ENCODE measurements around the gene EMCN. TPM values are rescaled to one million over a fixed set of nuclear protein-coding genes. Genes with fewer than 3 reads are reported as not detected.
"Not testable (repeated sequence)": the region's sequence is repeated elsewhere in the genome, so short reads cannot be mapped to it uniquely, and the experiment has no call there.

Gene EMCN
- polyA plus RNA-seq, 2 of the 4 experiments (the other 2 are of a cell fraction), result not detected

DNA sequence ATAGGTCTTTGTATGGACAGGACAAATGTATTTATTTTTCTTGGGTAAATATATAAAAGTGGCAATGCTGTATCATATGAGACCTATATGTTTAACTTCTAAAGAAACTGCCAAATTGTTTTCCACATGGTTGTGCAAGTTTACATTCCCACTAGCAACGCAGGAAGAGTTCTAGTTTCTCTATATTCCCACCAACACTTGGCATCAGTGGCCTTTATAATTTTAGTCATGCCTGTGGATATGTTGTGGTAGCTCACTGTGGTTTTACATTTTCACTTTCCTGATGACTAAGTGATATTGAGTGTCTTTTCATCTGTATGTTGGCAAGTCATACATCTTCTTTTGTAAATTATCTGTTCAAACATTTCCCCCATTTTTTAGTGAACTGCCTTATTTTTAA is 126.0 kb downstream of the EMCN start (continued):
- TF ChIP-seq BCL3 (IDR thresholded peaks at IDR 0.05), result no peak

- ATAC-seq, result no peak
- DNase-seq (ENCODE audit: low read depth in 1 of 2, low spot score in 1 of 2), result no peak
- H3K27ac ChIP-seq, result no peak overlapping the region
- H3K4me3 ChIP-seq, result no peak overlapping the region
- H3K9me3 ChIP-seq, result no peaks in the 10 kb centered on the region
- H3K4me2 ChIP-seq, result no peak overlapping the region
- H3K4me1 ChIP-seq, result no peaks in the 10 kb centered on the region
- WGBS (ENCODE audit: missing lambda C conversion rate), result 65% methylated on average over 1 of the region's 1 CpG
- ChIA-PET CTCF (no interaction called here), POLR2A (no interaction called here)
- FAIRE-seq, result no peak
- TF ChIP-seq FOSB (CRISPR knock-in tag; IDR thresholded peaks at IDR 0.05) (no peak), EHF (CRISPR knock-in tag; IDR thresholded peaks at IDR 0.05) (no peak), BHLHE40 (IDR thresholded peaks at IDR 0.05; ENCODE audit: low read depth, low read length) (no peak)
- TF ChIP-seq, protein P1, sequence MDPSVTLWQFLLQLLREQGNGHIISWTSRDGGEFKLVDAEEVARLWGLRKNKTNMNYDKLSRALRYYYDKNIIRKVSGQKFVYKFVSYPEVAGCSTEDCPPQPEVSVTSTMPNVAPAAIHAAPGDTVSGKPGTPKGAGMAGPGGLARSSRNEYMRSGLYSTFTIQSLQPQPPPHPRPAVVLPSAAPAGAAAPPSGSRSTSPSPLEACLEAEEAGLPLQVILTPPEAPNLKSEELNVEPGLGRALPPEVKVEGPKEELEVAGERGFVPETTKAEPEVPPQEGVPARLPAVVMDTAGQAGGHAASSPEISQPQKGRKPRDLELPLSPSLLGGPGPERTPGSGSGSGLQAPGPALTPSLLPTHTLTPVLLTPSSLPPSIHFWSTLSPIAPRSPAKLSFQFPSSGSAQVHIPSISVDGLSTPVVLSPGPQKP (IDR thresholded peaks at IDR 0.05; ENCODE audit: low read depth, low read length), result no peak
Observed at GRCh38 chr4:100391086-100391485, 126.7 kb downstream of the EMCN start.

GRCh38 chr4:100386270-100386669 is 131.6 kb downstream of the EMCN start:
- WGBS (ENCODE audit: missing lambda C conversion rate), result 31% methylated on average over 1 of the region's 1 CpG
- H3K4me2 ChIP-seq, result no peak overlapping the region
- FAIRE-seq (no peak), ATAC-seq (no peak), DNase-seq (ENCODE audit: low read depth in 1 of 2, low spot score in 1 of 2) (no peak)
- no peak overlapping the region for H3K4me3 ChIP-seq
- POLR2A ChIA-PET, result no interaction called here
- H3K4me1 ChIP-seq, result no peaks in the 10 kb centered on the region
- TF ChIP-seq MAX (IDR thresholded peaks at IDR 0.05) (no peak), RAD21 (conservative IDR thresholded peaks at IDR 0.05 in 1 of 2, IDR thresholded peaks at IDR 0.05 in 1 of 2) (no peak), PHF8 (IDR thresholded peaks at IDR 0.05; ENCODE audit: borderline replicate concordance, low read depth) (no peak), SMC3 (IDR thresholded peaks at IDR 0.05) (no peak), POLR2A (IDR thresholded peaks at IDR 0.05; ENCODE audit: low read length) (no peak)
- no peaks in the 10 kb centered on the region for H3K9me3 ChIP-seq
- no peak overlapping the region for H3K27ac ChIP-seq
- CTCF ChIA-PET, result no interaction called here

GRCh38 chr4:100380401-100380800 is 137.4 kb downstream of the EMCN start:
- H3K27ac ChIP-seq; H3K4me1 ChIP-seq; CTCF ChIA-PET; DNase-seq (ENCODE audit: low read depth in 1 of 2, low spot score in 1 of 2); H3K9me3 ChIP-seq; H3K4me2 ChIP-seq; POLR2A ChIA-PET; ATAC-seq; H3K4me3 ChIP-seq; FAIRE-seq: not testable (repeated sequence)
- WGBS (ENCODE audit: missing lambda C conversion rate), result 75% methylated on average over 1 of the region's 1 CpG

DNA sequence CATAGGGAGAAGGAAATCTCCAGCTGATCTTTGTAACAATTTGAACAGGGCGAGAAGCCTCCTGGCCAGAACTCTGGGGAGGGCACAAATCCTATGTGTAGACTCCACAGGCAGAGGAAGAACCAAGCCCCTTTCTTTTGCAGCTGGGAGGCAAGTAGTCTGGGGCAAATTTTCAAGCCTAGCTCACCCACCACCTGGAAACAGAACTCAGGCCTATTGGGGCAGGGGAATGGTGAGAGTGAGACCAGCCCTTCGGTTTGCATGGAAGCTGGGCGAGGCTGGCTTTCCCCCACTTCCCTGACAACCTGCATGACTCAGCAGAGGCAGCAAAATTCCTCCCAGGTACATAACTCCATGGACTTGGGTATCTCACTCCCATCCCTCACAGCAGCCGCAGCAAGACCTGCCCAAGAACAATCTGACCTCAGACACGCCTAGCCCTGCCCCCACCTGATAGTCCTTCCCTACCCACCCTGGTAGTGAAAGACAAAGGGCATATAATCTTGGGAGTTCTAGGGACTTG is 138.2 kb downstream of the EMCN start:
- Histone ChIP-seq H3K9me3 (no peaks in the 10 kb centered on the region), H3K27ac (no peak overlapping the region), H3K4me2 (no peak overlapping the region), H3K4me3 (no peak overlapping the region), H3K4me1 (no peaks in the 10 kb centered on the region)
- TF ChIP-seq BHLHE40 (IDR thresholded peaks at IDR 0.05; ENCODE audit: low read depth, low read length), result no peak
- TF ChIP-seq RCOR1 (IDR thresholded peaks at IDR 0.05; ENCODE audit: low read depth, low read length), result no peak
- TF ChIP-seq, protein P2, sequence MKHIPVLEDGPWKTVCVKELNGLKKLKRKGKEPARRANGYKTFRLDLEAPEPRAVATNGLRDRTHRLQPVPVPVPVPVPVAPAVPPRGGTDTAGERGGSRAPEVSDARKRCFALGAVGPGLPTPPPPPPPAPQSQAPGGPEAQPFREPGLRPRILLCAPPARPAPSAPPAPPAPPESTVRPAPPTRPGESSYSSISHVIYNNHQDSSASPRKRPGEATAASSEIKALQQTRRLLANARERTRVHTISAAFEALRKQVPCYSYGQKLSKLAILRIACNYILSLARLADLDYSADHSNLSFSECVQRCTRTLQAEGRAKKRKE (CRISPR knock-in tag; IDR thresholded peaks at IDR 0.05; ENCODE audit: low read depth), result no peak
- no peak for TF ChIP-seq KDM1A (IDR thresholded peaks at IDR 0.05; ENCODE audit: low read depth)
- ATAC-seq, result no peak
- FAIRE-seq, result no peak
- ChIA-PET CTCF (no interaction called here), POLR2A (no interaction called here)
- no peak for DNase-seq (ENCODE audit: low read depth in 1 of 2, low spot score in 1 of 2)
- WGBS (ENCODE audit: missing lambda C conversion rate), result 59% methylated on average over 4 of the region's 5 CpGs

All from A549 (cell line).